ENCODE measurements around the gene TYSND1.
"Not testable (repeated sequence)": the region's sequence is repeated elsewhere in the genome, so short reads cannot be mapped to it uniquely, and the experiment has no call there.

The TYSND1 gene

DNA sequence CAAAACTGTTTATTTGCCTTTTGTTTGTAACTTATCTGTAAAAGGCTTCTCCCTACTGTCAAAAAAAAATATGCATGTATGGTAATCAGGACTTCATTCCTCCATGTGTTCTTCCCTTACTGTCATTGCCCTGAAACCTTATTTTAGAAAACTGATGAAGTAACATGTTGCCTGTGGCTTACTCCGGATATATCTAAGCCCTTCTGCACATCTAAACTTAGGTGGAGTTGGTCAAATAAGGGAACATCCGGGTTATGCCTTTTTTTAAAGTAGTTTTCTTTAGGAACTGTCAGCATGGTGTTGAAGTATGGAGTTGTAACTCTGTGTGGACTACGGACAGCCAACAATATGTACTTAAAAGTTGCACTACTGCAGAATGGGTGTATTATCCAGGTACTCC, 17.7 kb upstream of the TYSND1 start:
- no peak overlapping the region for H3K4me3 ChIP-seq (ENCODE audit: low read depth, low read length)

DNA sequence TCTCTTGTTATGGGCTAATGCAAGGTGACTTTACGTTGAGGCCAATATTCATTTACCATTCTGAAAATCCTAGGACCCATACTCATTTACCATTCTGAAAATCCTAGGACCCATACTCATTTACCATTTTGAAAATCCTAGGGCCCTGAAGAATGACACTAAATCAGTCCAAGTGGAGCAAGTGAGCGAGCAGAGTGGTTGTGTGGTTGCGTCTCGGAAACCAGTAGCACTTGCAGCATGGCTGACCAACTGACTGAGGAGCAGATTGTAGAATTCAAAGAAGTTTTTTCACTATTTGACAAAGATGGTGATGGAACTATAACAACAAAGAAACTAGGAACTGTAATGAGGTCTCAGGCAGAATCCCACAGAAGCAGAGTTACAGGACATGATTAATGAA, 16.9 kb upstream of the TYSND1 start:
- no peak overlapping the region for H3K4me3 ChIP-seq (ENCODE audit: low read depth, low read length)

DNA sequence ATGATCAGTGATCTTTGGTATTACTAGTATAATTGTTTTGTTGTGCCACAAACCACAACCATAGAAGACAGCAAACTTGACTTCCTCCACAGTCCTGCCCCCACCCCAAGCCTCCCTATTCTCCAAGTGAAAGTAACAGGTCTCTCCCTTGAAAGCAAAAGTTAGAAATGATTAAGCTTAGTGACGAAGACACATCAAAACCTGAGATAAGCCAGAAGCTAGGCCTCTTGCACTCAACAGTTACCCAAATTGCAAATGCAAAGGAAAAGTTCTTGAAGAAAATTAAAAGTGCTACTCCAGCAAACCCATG, 16.3 kb upstream of the TYSND1 start:
- no peak overlapping the region for H3K4me3 ChIP-seq (ENCODE audit: low read depth, low read length)

DNA sequence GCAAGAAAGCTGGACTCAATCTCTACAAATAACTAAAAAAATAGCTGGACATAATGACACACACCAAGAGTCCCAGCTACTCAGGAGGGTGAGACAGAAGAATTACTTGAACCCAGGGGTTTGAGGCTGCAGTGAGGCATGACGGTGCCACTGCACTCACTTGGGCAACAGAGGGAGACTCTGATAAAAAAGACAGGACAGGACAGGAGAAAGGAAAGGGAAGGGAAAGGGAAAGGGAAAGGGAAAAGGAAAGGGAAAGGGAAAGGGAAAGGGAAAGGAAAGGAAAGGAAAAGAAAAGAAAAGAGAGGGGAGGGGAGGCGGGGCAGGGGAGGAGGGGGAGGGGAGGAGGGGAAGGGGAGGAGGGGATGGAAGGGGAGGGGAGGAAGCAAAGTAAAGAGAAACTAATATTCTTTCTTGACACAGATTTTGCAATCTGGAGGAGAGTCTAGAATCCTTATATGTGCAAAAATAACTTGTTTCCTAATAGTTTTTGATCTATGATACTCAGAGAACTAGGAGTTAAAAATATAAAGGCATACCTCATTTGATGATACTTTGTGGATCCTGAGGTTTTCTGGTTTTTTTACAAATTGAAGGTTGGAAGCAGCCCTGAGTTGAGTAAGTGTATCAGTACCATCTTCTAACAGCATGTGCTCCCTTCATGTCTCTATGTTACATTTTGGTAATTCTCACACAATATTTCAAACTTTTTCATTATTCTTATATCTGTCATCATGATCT, 15.8 kb upstream of the TYSND1 start:
- H3K4me3 ChIP-seq (ENCODE audit: low read depth, low read length), result no peak overlapping the region

DNA sequence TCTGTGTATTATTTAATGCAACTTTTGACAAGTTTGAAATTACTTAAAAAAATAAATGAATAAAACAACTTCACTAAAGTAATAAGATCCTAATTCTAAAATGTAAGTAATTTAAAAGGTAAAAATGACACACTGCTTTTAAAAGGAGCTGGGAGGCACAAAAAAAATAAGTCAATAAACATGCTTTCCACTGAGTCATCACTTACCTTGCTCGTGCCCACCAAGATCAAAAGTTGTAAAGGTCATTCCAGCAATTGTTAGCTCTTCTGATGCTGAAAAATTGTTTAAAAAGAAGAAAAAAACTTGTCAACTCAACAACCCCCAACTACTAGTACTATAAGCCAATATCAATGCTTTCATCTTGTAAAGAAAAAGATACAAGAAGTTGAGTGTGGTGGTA, 14.3 kb upstream of the TYSND1 start:
- no peak overlapping the region for H3K4me3 ChIP-seq (ENCODE audit: low read depth, low read length)

DNA sequence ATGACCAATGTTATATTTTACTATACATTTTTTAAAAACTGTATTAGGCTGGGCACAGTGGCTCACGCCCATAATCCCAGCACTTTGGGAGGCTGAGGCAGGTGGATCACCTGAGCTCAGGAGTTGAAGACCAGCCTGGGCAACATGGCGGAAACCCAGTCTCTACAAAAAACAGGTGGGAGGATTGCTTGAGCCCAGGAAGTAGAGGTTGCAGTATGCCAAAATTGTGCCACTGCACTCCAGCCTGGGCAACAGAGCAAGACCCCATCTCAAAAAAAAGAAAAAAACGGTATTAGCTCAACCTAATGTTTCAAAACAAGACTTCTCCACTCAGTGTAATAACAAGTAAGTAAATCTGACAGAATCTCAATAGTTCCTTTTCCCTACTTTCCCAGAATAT, 12.9 kb upstream of the TYSND1 start:
- not testable (repeated sequence) for H3K4me3 ChIP-seq (ENCODE audit: low read depth, low read length)

DNA sequence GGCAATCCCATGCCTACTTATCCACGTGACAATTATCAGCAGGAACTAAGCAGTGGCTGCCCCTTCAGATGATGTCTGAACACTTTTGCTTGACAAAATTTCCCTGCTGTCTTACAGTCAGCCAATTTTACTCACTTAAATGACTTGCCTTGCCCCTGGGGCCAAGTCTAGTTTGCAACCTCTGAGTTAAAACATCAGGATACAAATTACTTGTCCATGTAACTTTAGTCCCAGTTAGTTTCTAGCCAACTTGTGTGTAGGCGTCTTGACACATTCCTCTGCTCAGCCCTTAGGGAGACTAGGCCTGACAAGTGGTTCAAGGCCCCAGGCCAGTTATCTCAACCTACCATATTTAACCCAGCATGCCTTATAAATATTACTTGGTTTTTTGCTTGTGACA, 11.6 kb upstream of the TYSND1 start:
- no peak overlapping the region for H3K4me3 ChIP-seq (ENCODE audit: low read depth, low read length)

DNA sequence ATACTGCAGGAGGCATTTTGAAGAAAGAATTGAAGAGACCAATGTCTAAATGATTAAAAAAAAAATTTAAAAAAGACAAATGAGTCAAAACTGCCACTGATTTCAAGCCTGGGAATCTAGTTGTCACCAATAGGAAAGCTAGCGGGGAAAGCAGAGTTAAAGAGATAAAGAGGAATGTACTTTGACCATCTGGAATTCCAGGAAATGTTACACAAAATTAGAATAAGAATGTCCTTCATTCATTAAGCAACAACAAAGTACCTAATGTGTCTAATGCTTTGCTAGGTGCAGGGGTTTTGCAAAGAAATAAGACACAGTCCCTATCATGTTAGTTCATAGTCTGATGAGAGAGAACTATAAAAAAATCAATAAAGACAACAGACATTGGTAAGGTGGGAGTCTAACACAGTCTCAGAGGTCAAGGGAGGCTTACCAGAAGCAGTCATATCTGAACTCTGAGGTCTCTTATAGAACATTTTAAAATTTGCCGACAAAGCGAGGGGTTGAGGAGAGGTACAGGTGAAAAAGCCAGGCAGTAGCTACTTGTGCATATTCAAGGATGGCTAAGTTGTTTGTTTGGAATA, 8.8 kb upstream of the TYSND1 start:
- no peak overlapping the region for H3K4me3 ChIP-seq (ENCODE audit: low read depth, low read length)

DNA sequence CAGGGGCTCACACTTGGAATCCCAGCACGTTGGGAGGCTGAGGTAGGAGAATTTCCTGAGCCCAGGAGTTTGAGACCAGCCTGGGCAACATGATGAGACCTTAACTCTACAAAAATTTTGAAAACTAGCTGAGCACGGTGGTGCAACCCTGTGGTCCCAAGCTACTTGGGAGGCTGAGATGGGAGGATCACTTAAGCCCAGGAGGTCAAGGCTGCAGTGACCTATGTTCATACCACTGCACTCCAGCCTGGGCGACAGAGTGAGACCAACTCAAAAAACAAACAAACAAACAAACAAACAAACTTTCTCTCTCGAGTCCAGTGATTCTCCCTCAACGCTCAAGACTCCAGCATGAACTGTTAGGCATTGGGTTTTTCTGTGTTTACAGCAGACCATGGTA, 2.0 kb upstream of the TYSND1 start:
- no peak overlapping the region for H3K4me3 ChIP-seq (ENCODE audit: low read depth, low read length)

DNA sequence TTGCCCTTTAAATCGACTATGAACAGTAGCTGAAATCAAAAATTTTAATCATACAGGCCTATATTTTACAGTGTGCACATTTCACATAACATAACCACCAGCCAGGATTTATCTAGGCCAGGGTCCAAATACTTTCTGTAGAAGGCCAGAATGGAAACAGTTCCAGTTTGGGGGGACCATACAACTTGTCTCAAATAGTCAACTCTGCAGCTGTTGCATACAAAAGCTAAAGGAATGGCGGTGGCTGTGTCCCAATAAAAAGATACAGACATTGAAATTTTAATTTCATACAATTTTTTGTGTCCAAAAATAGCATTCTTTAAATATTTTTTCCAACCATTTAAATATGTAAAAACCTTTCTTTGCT, 742 bp upstream of the TYSND1 start:
- no peak overlapping the region for H3K4me3 ChIP-seq (ENCODE audit: low read depth, low read length)

DNA sequence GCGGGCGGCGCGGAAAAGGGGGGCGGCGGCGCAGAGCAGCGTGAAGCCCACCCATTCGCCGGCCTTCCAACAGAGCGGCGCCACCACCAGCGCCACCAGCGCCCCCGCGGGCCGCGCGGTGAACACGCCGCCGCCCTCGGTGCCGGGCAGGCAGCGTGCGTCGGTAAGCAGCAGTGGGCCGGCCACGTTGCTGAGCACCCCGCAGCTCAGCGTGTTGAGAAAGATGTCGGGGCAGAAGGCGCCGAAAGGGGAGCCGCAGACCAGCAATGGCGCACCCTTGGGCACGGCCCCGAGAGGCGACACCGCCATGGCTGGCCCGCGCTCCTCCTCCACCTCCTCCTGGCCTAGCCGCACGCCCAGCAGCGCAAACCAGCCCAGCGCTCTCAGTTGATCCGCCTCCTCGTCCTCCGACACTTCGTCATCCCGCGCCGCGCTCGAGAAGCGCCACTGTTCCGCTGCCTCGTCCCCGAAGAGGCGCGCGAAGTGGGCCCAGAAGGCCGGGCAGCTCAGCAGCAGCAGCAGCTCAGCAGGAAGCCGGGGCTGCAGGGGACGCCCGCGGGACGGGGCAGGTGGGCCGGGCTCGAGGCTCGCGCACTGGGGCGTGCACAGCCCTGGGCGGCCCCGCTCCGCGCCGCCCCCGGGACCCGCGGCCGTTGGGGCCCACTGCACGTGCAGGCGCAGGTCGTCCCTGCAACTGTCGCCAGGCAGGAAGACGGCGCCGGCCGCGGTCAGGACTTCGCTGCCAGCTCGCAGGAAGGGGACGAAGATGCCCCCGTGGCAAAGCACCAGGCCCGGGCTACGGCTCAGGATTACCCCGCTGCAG, 623 bp downstream of the TYSND1 start:
- H3K4me3 ChIP-seq (ENCODE audit: low read depth, low read length), result peak overlapping the region; percentile 69

DNA sequence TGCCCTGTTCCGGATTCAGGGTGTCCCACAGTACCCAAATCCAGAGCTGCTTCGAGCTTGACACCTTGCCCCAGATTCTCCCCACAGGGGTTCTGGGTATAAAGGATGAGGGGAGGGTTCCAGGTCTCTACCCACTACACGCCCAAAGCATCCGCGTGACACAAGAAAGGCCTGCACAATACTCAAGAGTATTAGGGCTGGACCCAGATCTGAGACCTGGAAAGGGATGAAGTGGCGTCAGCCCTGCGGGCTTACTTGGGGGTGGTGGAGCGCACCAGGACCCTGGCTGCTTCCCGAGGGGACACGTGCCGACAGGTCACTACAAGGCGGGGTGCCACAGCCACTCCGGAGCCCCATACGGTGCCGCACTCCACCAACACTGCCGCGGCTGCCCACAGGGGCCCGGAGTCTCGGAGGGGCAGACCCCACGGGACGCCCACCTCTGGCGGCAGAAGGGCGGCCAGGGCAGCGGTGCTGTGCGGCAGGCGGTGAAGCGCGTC, 1.3 kb downstream of the TYSND1 start:
- peak overlapping the region; percentile 69 for H3K4me3 ChIP-seq (ENCODE audit: low read depth, low read length)

DNA sequence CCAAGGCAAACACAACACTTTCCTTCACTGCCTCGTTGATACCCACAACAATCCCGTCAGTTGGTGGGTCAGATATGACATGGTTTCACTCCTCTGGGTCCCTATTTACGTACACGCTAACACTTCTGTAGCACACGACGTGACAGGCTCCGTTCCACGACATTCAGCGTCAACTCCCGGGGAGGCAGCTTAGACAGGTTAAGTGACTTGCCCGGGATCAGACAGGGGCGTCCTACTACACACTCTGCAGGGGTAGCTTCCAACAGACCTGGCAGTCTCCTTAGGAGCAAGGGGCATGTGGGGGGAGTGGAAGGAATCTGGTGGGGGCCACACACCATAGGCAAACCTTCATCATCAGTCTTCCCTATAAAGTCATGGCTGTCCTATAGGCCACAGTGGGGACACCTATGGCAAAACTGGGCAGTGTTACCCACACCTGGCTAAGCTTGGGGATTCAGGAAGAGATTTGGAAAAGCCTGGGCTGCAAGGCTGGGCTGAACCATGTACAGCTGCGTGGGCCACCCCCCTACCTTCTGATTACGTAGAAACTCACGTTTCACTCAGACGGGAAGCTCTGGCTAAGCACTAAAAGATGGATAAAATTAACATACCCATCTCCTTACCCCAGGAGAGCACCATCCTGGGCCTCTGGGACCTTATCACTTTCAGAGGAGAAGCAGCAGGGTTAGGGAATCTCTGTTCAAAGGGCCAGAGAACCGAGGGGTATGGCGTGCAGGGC, 2.0 kb downstream of the TYSND1 start:
- no peak overlapping the region for H3K4me3 ChIP-seq (ENCODE audit: low read depth, low read length)

DNA sequence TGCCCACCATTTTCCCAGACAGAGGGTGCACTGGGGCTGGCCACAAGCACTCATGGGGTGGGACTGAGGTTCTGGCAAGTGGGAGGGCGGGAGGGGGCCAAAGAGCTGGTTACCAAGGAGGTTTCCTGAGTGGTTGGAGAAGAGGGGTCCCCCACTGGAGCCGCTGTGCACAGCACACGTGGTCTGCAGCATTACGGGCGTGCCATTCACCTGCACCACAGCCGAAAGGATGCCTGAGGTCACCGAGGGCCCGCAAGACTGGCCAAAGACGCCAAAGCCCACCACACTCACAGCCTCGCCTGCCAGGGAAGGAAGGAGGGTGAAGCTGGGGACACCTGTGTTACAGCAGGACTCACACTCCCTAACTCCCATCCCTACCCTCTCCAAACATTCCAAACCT, 3.9 kb downstream of the TYSND1 start:
- no peak overlapping the region for H3K4me3 ChIP-seq (ENCODE audit: low read depth, low read length)

DNA sequence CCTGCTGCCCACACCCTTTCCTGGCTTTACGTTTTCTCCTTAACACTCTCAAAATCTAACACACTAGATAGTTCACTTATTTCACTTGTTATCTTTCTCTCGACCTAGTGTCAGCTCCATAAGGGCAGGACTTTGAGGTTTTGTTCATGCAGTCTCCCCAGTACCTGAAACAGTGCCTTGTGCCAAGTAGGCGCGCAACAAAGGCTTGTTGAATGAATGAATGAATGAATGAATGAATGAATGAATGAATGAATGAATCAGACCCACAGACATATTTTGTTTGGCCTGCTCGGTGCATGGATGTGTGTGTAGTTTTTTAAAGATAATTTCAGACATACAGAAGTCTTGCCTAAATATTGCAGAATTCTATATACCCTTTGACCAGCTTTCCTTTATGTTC, 6.2 kb downstream of the TYSND1 start:
- H3K4me3 ChIP-seq (ENCODE audit: low read depth, low read length), result no peak overlapping the region

DNA sequence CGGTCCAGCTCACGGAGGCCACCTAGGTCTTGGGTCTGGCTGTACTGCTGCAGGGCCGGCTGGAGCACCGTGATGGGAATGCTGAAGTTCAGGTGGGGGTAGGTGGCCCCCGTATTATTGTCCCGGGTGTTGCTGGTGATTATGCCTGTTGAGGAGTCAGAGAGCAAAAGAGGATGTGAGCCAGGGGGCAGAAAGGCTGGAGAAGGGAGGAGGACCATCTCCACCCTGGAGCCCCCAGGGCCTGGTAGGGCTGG, 6.6 kb downstream of the TYSND1 start:
- no peak overlapping the region for H3K4me3 ChIP-seq (ENCODE audit: low read depth, low read length)

DNA sequence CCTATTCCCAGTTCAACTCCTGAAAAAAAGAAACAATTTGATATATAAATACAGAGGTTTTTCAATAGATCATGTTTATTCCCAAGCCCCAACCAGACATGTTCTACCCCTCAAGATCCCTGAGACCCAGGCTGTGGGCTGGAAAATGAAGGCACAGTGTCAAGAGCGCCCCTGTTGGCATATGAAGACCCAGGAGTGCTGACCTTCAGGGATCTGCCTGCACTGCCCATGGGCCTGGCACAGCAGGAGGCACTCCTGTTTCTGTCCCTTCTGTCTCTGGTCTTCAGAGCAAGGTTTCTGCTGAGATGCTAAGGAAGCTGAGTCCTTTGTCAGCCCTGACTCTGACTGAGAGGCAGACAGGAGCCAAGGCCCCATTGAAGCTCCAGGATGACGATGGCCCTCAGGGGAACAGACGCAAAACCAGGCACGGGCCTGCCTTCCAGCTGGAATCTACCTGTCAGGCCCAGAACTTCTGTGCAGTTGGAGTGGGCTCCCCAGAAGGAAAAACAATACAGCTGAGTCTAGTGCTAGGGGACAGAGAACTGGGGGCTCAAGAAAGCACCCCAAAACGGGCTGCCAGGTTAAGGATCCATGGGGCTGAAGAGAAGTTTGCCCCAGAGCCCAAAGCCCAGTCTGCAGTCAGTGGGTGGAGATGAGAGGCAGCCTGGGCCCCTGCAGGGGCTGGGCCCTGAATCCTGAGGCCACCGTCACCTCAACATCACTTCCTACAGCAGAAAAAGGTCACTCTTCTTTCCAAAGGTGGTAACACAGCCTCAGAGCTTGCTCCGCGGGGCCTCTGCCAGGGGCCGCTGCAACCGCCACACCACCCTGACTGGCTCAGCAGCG, 7.1 kb downstream of the TYSND1 start:
- H3K4me3 ChIP-seq (ENCODE audit: low read depth, low read length), result no peak overlapping the region

DNA sequence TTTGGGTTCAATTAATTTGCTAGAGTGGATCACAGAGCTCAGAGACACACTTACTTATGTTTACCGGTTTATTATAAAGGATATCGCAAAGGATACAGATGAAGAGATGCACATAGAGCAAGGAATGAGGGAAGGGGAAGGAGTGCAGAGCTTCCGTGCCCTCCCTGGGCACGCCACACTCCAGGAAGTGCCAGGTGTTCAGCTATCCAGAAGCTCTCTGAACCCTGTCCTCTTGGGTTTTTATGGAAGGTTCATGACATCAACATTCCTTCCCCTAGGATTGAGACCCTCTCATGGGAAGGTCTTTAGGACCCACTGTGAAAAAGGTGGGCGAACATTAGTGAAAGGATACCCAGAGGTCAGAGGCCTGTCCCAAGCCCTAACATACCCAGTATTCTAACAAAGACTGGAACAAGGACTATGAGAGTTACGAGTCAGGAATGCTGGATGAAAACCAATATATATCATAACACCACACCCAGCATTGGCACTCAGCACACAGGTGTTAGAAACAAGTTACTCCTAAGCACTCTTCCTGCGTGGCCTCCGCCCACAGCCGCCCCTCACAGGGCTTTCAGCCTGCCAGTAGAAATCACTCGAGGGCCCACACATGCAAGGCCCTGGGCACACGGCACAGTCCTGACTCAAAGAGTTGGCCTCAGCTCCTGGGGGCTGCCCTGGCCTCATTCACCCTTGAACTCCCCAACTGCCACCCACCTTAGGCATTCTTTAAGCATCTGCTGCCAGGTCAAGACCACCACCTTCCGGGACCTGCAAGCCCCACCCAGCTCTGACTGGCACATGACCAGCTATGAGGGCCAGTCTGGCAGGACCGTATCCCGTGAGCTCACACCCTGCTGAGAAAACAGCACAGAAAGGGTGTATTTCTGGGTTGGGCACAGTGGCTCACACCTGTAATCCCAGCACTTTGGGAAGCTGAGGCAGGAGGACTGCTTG, 8.3 kb downstream of the TYSND1 start:
- no peak overlapping the region for H3K4me3 ChIP-seq (ENCODE audit: low read depth, low read length)

DNA sequence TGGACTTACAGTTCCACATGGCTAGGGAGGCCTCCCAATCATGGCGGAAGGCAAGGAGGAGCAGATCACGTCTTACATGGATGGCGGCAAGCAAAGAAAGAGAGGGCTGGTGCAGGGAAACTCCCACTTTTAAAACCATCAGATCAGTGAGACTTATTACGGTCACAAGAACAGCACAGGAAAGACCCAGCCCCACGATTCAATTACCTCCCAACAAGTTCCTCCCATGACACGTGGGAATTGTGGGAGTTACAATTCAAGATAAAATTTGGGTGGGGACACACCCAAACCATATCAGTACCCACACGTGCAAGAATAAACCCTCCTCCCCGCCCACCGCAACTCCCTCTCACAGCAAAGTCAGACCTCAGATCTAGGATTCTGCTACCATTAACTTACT, 9.4 kb downstream of the TYSND1 start:
- no peak overlapping the region for H3K4me3 ChIP-seq (ENCODE audit: low read depth, low read length)

DNA sequence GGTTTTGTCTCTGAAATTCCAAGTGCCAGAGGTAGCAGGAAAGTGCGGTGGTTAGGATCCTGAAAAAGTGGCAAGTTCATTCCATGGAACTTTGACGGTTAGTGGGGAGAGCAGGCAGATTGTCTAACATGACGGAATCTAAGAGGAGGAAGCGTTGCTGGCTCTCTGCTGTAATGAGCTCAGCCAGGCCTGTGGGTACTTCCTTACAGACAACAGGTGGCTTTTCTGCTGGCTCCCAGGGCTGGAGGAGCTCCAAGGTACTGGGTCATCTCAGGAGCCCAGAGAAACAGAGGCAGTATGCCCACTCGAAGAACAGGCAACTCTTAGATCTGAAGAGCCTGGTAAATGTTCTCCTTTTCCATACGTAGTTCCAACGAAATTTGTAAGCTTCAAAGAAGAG, 10.8 kb downstream of the TYSND1 start:
- no peak overlapping the region for H3K4me3 ChIP-seq (ENCODE audit: low read depth, low read length)

All from iPS-11a (cell line).